Astrocyte (in vitro differentiated cells and primary cell): ENCODE data around the gene MBOAT7. TPM values are rescaled to one million over a fixed set of nuclear protein-coding genes. Genes with fewer than 3 reads are reported as not detected.

Source experiments
- DNase-seq: peaks from one replicate; pipeline ENCODE4 v3.0.0-alpha.2; 2010; ENCODE audit warnings: low read depth
- FAIRE-seq: peaks from 2 replicates; lab custom pipeline; 2011; peaks lifted over from hg19 to GRCh38; lab: Jason Lieb, UNC
- H2AFZ ChIP-seq: 2 replicates; pipeline ENCODE4 v1.6.0; 2012; ENCODE audit warnings: low read depth, low read length, inconsistent platforms
- H3K27ac ChIP-seq: 2 replicates; pipeline ENCODE4 v1.5.1; 2011; ENCODE audit warnings: low read depth, low read length, inconsistent platforms
- H3K27me3 ChIP-seq: 2 replicates; pipeline ENCODE4 v1.6.0; 2011; ENCODE audit warnings: low read length, inconsistent platforms; ENCODE audit not compliant: insufficient read depth
- H3K36me3 ChIP-seq: 2 replicates; pipeline ENCODE4 v1.5.1; 2011; ENCODE audit warnings: low read length, inconsistent platforms; ENCODE audit not compliant: insufficient read depth
- H3K4me1 ChIP-seq: 2 replicates; pipeline ENCODE4 v1.5.1; 2011; ENCODE audit warnings: low read length, inconsistent platforms; ENCODE audit not compliant: insufficient read depth
- H3K4me2 ChIP-seq: 2 replicates; pipeline ENCODE4 v1.6.0; 2012; ENCODE audit warnings: low read length, inconsistent platforms
- H3K4me3 ChIP-seq: 2 replicates; pipeline ENCODE4 v1.5.1; 2011; ENCODE audit warnings: low read depth, mild to moderate bottlenecking, low read length, inconsistent platforms; ENCODE audit not compliant: insufficient read depth
- H3K79me2 ChIP-seq: 2 replicates; pipeline ENCODE4 v1.6.0; 2012; ENCODE audit warnings: mild to moderate bottlenecking, low read length, inconsistent platforms; ENCODE audit not compliant: insufficient read depth
- H3K9ac ChIP-seq: 2 replicates; pipeline ENCODE4 v1.6.0; 2012; ENCODE audit warnings: mild to moderate bottlenecking, low read length, inconsistent platforms
- H3K9me3 ChIP-seq: 2 replicates; pipeline ENCODE4 v1.5.1; 2012; ENCODE audit warnings: low read depth, mild to moderate bottlenecking, low read length, inconsistent platforms; ENCODE audit not compliant: insufficient read depth
- H4K20me1 ChIP-seq: 2 replicates; pipeline ENCODE4 v1.6.0; 2012; ENCODE audit warnings: low read length, inconsistent platforms; ENCODE audit not compliant: insufficient read depth
- H3K27ac Mint-ChIP-seq: one replicate; pipeline ENCODE4 v1.8.0; 2021; ENCODE audit warnings: mild to moderate bottlenecking, mixed read lengths; ENCODE audit not compliant: unreplicated experiment
- H3K27me3 Mint-ChIP-seq: one replicate; pipeline ENCODE4 v1.8.0; 2021; ENCODE audit warnings: low read depth, mixed read lengths; ENCODE audit not compliant: unreplicated experiment
- H3K36me3 Mint-ChIP-seq: one replicate; pipeline ENCODE4 v1.8.0; 2021; ENCODE audit warnings: low read depth, mixed read lengths; ENCODE audit not compliant: unreplicated experiment
- H3K4me1 Mint-ChIP-seq: one replicate; pipeline ENCODE4 v1.8.0; 2021; ENCODE audit warnings: low read depth, mixed read lengths; ENCODE audit not compliant: unreplicated experiment
- H3K4me3 Mint-ChIP-seq: one replicate; pipeline ENCODE4 v1.8.0; 2021; ENCODE audit warnings: mild to moderate bottlenecking, moderate library complexity, mixed read lengths; ENCODE audit not compliant: unreplicated experiment
- H3K9me3 Mint-ChIP-seq: one replicate; pipeline ENCODE4 v1.8.0; 2021; ENCODE audit warnings: mild to moderate bottlenecking, mixed read lengths; ENCODE audit not compliant: unreplicated experiment
- CTCF ChIP-seq: IDR thresholded peaks from 2 replicates; pipeline ENCODE4 v1.5.1; 2011; ENCODE audit warnings: low read depth, mild to moderate bottlenecking, inconsistent platforms, low read length, moderate library complexity; ENCODE audit not compliant: insufficient read depth
- EZH2 ChIP-seq: IDR thresholded peaks from 2 replicates; pipeline ENCODE4 v1.6.1; 2012; ENCODE audit warnings: mild to moderate bottlenecking, low read length, inconsistent platforms; ENCODE audit not compliant: insufficient read depth
- total RNA-seq: library from RNA; stranded (reverse); gene quantifications from 2 replicates; pipeline ENCODE4 v1.2.1, GENCODE V29; 2021

The MBOAT7 gene
- total RNA-seq, 1 donor from 2014 or later = 162 TPM

DNA sequence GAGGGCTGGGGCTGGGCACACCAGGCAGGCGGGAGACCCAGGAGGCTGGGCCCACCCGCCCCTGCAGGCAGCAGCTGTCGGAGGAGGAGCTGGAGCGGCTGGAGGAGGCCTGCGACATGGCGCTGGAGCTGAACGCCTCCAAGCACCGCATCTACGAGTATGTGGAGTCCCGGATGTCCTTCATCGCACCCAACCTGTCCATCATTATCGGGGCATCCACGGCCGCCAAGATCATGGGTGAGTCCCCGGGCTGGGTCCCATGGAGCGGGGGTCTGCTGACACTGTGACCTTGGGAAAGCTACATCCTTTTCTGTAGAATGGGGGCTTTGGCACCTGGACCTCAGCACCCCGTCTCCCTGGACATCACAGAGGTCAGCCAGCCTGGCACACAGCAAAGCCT lies 65.7 kb downstream of the MBOAT7 start:
- Mint-ChIP-seq H3K4me1 (no peaks in the 10 kb centered on the region), H3K27ac (no peak overlapping the region), H3K27me3 (no peaks in the 10 kb centered on the region), H3K36me3 (peaks cover 12% of the 10 kb centered on the region), H3K4me3 (no peak overlapping the region), H3K9me3 (no peaks in the 10 kb centered on the region)
- TF ChIP-seq CTCF = no peak
- TF ChIP-seq EZH2 = no peak
- no peak overlapping the region for H2AFZ ChIP-seq
- H4K20me1 ChIP-seq = no peaks in the 10 kb centered on the region
- H3K27me3 ChIP-seq = no peaks in the 10 kb centered on the region
- peaks cover 6% of the 10 kb centered on the region for H3K36me3 ChIP-seq
- no peaks in the 10 kb centered on the region for H3K9me3 ChIP-seq
- FAIRE-seq (no peak), DNase-seq (no peak)
- H3K9ac ChIP-seq = no peak overlapping the region
- no peaks in the 10 kb centered on the region for H3K79me2 ChIP-seq
- no peak overlapping the region for H3K4me3 ChIP-seq
- no peak overlapping the region for H3K4me2 ChIP-seq
- H3K4me1 ChIP-seq = no peaks in the 10 kb centered on the region
- no peak overlapping the region for H3K27ac ChIP-seq

Other genes starting within 250 kb of the MBOAT7 start
- 3.2 TPM in 2 replicates for gene CACNG8, start 226.6 kb downstream of the MBOAT7 start, total RNA-seq
- gene CACNG6, start 197.9 kb downstream of the MBOAT7 start, total RNA-seq = 0.20 TPM in 1 of 2 replicates, not detected in the other
- 0.68 TPM in 1 of 2 replicates, not detected in the other for gene VSTM1, start 125.7 kb downstream of the MBOAT7 start, total RNA-seq
- gene TARM1, start 108.2 kb downstream of the MBOAT7 start, total RNA-seq = not detected in 2 replicates
- 0.20 and 0.22 TPM in 2 replicates for gene OSCAR, start 88.8 kb downstream of the MBOAT7 start, total RNA-seq
- 98.0 and 99.2 TPM in 2 replicates for gene NDUFA3, start 86.7 kb downstream of the MBOAT7 start, total RNA-seq
- gene TFPT, start 73.9 kb downstream of the MBOAT7 start, total RNA-seq = 21.6 and 25.2 TPM in 2 replicates
- 62.3 and 67.2 TPM in 2 replicates for gene PRPF31, start 73.8 kb downstream of the MBOAT7 start, total RNA-seq
- gene CNOT3, start 51.8 kb downstream of the MBOAT7 start, total RNA-seq = 39.2 and 47.1 TPM in 2 replicates
- gene LENG1, start 29.9 kb downstream of the MBOAT7 start, total RNA-seq = 4.1 and 4.8 TPM in 2 replicates
- gene TMC4, start 16.4 kb downstream of the MBOAT7 start, total RNA-seq = 0.94 and 1.9 TPM in 2 replicates
- 50.1 and 52.6 TPM in 2 replicates for gene TSEN34, start 1.7 kb upstream of the MBOAT7 start, total RNA-seq
- 685 and 779 TPM in 2 replicates for gene RPS9, start 11.3 kb upstream of the MBOAT7 start, total RNA-seq
- gene LILRB3, start 33.4 kb upstream of the MBOAT7 start, total RNA-seq = not detected in 2 replicates
- not detected in 2 replicates for gene LILRA6, start 53.2 kb upstream of the MBOAT7 start, total RNA-seq
- not detected in 2 replicates for gene LILRB5, start 67.7 kb upstream of the MBOAT7 start, total RNA-seq
- gene LILRB2, start 91.5 kb upstream of the MBOAT7 start, total RNA-seq = not detected in 2 replicates
- gene LILRA5, start 123.6 kb upstream of the MBOAT7 start, total RNA-seq = not detected in 2 replicates
- gene LILRA4, start 149.6 kb upstream of the MBOAT7 start, total RNA-seq = not detected in 2 replicates
- not detected in 2 replicates for gene LAIR1, start 175.4 kb upstream of the MBOAT7 start, total RNA-seq
- 8.4 and 12.6 TPM in 2 replicates for gene TTYH1, start 225.9 kb upstream of the MBOAT7 start, total RNA-seq